Measurements from ENCODE around the gene TM9SF1.

DNA sequence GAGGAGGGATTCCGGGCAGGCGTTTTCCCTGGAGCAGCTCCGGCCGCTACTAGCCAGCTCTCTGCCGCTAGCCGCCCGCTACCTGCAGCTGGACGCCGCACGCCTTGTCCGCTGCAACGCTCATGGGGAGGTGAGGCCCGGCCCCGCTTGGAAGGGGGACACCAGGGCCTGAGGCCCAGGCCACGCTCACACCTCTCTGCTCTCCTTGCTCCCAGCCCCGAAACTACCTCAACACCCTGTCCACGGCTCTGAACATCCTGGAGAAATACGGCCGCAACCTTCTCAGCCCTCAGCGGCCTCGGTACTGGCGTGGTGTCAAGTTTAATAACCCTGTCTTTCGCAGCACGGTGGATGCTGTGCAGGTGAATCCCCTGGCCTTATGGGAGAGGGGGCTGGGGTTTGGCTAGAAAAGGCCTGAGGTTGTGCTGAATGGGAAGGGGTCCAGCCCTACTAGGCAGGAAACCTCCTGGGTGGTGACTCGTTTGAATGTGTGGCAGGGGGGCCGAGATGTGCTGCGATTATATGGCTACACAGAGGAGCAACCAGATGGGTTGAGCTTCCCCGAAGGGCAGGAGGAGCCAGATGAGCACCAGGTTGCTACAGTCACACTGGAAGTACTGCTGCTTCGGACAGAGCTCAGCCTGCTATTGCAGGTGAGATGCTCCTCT lies 47.3 kb downstream of the TM9SF1 start:
- TF ChIP-seq, protein P1, sequence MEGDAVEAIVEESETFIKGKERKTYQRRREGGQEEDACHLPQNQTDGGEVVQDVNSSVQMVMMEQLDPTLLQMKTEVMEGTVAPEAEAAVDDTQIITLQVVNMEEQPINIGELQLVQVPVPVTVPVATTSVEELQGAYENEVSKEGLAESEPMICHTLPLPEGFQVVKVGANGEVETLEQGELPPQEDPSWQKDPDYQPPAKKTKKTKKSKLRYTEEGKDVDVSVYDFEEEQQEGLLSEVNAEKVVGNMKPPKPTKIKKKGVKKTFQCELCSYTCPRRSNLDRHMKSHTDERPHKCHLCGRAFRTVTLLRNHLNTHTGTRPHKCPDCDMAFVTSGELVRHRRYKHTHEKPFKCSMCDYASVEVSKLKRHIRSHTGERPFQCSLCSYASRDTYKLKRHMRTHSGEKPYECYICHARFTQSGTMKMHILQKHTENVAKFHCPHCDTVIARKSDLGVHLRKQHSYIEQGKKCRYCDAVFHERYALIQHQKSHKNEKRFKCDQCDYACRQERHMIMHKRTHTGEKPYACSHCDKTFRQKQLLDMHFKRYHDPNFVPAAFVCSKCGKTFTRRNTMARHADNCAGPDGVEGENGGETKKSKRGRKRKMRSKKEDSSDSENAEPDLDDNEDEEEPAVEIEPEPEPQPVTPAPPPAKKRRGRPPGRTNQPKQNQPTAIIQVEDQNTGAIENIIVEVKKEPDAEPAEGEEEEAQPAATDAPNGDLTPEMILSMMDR (IDR thresholded peaks at IDR 0.05), result no peak
- no peak for TF ChIP-seq POLR2A (IDR thresholded peaks at IDR 0.05)
- TF ChIP-seq EP300 (IDR thresholded peaks at IDR 0.05), result no peak

All from tibial nerve (tissue), 4 donors.